Activated CD4-positive, alpha-beta T cell treated with anti-CD3 and anti-CD28 coated beads for 1 hour (primary cell): ENCODE results near the gene DERA.
"Not testable (repeated sequence)": the region's sequence is repeated elsewhere in the genome, so short reads cannot be mapped to it uniquely, and the experiment has no call there.

Source experiments
- DNase-seq: peaks from one replicate; pipeline ENCODE4 v3.0.0-alpha.2; 2020

DERA gene

GRCh38 chr12:15971211-15971610, 60.1 kb downstream of the DERA start:
- no peak for DNase-seq

DNA sequence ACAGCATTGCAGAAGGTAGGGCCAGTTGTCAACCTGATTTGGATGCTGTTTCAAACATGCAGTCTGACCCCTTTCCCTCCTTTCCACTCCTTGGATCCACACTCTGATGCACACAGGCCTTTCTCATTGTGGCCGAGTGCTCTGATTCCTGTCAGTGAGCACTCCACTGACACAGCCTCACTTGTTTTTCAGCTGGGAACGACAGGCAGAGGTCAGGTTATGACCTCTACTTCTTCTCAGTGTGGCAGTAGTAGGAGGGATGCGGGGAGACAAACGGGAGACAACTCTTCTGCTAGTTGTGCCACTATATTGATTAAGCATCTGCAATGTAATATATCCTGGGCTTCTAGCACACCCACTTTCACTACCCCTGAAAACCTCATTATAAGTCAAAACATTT, 61.8 kb downstream of the DERA start:
- DNase-seq = no peak

- no peak for DNase-seq
Observed at GRCh38 chr12:15977999-15978951, 67.1 kb downstream of the DERA start.

DNA sequence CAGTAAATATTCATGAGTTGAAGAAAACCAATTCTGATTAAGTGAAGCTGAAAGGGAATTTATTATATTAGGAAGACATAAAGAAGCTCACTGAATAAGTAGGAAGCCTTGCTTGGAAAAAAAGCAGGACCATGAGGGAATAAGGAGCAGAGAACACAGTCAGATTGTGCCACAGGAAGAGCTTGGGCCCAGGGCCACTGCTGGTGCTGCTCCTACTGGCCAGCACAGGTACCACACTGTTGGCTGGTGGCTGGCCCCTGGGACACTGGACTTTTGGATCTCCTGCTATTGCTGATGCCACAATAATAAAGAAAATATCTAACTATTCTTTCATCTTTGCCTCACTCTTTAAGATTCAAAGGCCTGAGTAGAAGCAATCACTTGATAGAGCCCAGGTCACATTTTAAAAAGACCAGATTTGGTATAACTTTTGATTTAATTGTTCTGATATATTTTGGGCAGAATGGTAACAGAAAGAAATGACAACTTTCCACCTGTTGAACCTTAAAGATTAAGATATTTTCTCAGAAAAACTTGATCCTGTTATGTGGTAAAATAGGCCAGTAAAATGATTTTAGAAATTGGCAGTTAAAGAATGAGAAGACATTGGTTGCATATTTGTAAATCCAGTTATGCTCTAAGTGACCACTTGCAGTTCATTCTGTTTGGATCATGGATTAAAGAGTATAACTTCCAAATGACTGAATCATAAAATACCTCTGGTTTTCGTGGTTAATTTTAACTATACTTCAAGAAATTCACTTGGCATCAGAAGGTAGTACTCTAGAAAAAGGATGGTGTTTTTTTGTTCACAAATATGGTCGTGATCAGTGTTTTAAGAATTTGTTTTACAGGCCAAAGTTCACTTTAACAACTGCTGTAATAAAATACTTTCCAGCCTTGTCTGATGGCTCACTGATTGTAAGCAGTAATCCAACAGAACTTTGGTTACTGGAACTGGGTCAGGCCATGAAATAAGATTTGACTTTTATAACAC, 68.3 kb downstream of the DERA start:
- no peak for DNase-seq

DNA sequence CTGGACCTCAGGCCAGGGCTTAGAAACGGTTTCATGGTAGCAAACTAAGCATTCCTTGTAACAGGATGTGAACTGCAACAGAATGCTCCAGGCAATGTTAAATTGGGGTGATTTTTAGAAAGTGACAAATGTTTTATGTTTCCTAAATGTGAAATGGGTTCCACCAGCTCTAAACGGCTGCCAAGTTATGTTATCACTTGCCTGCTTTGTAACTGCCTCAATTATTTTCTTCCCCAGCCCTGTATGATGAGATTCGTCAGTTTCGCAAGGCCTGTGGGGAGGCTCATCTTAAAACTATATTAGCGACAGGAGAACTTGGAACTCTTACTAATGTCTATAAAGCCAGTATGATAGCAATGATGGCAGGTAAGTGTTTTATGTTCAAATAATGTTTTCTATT, 70.9 kb downstream of the DERA start:
- DNase-seq = no peak

GRCh38 chr12:15982471-15982870, 71.3 kb downstream of the DERA start:
- no peak for DNase-seq

DNA sequence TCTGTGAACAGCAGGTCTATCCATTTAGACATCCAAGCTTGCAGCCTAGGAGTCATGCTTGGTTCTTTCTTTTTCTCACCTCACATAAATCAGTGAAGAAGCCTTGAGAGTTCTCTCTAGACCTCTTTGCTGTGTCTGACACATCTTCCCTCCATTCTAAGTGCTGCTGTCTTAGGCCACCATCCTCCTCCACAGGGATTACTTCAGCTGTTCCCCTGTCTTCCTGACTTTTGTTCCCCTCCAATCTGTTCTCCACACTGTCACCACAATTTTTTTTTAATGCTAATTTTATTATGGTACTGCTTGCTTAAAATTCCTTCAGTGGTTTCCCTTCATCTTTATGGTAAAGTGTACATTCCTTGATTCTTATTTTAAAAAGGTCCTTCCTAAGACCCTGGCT, 71.8 kb downstream of the DERA start:
- no peak for DNase-seq

- no peak for DNase-seq
Observed at GRCh38 chr12:15984097-15984800, 73.1 kb downstream of the DERA start.

DNA sequence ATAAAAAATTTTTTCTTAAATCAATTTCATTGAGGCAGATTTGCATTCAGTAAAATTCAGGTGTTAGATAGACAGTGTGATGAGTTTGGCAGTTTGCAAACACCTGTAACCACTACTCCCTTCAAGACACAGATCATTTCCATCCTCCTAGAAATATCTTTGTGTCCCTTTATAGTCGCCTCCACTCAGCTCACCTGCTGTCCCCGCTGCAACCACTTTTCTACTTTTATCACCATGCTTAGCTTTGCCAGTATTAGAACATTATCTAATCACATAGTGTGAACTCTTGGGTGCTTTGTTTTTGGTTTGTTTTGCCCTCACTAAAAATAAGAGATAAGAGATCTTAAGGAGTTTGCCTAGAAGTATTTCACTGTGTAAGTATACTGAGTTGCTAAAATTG, 73.8 kb downstream of the DERA start:
- no peak for DNase-seq

- DNase-seq = no peak
Observed at GRCh38 chr12:15987696-15988095, 76.6 kb downstream of the DERA start.

DNA sequence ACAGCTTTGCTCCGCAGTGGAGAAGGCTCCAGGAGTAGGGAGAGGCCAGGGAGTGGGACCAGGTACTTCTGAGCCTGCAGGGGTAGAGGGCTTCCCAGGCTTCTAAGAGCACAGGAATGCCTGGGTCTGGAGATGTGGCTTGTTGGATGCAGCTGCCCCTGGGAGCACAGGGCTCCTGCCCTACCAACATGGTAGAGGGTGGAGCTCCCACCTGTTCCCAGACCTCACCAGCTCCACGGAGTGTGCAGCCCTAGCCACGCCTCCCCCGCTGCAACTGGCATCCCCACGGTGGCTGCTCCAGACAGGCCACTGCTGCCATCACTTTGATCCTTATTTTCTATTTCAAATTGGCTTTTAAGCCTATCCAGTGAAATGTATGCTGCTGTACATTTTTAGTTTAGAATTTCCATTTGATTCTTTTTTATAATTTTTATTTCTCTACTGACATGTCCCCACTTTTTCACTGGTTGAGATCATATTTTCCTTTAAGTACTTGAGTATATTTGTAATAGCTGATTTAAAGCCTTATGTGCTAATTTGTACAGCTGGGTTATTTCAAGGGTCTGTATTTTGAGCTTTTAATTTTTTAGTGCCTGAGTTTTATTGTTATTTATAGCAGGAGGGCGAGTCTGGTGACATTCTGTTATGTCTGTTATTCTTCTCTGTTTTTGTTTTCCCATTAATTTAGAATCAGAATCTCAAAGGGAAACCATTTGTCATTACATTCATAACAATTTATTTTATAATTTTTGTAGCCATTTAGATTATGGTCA, 78.0 kb downstream of the DERA start:
- DNase-seq = no peak

DNA sequence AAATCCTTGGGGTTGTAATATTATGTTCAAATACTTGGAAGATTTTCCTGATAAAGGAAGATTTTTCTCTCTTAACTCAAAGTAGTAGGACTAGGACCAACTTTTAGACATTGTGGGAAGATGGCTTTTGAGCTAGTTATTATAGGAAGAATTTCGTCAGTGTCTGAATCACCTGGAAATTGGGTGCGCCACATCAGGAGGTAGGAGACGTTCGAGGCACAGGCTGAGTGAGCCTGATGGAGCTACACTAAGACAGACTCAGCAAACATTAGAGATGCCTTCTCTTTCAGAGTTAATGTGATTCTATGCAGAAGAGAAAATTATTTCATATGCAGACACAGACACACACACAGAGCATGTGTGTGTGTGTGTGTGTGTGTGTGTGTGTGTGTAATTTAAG, 84.7 kb downstream of the DERA start:
- no peak for DNase-seq

- no peak for DNase-seq
Observed at GRCh38 chr12:15996254-15996653, 85.1 kb downstream of the DERA start.

DNA sequence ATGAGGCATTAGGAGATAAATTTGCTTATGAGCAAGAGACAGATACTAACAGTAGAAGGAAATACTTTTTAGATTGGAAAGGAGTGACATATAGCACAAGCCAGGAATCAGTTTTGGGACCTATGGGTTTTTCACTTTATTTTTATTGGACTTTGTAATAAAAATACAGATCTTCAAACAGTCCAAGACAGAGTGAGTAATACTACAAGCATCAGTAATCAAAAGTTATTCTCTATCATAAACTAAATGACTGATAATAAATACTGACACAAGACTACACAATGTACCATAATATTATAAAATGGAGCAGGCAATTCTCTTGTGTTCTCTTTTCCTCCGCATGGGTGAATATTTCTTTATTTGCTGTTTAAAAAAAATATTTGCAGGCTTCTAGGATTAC, 85.8 kb downstream of the DERA start:
- no peak for DNase-seq

DNA sequence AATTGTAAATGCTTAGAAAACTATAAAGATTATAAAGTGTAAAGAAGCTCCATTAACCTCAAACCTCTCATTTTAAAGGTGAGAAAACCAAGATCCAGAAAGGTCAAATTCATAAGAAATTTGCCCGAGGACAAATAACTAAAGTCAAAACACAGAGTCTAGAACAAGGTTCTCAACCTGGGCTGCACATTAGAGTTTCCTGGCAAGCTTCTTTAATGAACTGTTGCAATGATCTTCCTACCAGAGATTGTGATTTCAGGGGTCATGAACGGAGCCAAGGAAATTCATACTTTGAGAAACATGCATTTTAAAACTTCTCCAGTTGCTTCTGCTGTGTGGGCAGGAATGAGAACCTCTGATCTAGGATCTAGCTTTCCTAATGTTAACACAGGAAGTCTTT, 86.8 kb downstream of the DERA start:
- DNase-seq = no peak

- DNase-seq = no peak
Observed at GRCh38 chr12:16002880-16003279, 91.7 kb downstream of the DERA start.

DNA sequence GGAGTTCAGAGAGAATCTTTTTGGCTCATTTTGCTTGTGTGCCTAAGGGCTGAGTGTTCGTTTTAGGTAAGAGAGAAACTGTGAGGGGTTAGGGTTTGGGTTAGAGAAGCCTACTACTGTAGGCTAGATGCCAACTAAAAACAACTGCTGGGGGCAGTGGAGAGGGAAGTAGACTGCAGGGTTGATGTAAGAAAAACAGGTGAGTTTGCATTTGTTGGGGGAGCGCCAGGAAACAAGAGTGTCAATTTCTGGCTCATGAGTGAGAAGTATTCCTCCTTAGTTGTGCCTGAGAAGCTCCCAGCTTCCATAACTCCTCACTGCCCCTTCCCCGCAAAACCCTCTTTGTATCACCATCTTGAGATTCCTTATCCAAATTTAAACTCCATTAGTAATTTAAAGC, 92.3 kb downstream of the DERA start:
- no peak for DNase-seq

- no peak for DNase-seq
Observed at GRCh38 chr12:16006752-16007151, 95.6 kb downstream of the DERA start.

- no peak for DNase-seq
Observed at GRCh38 chr12:16008421-16008824, 97.3 kb downstream of the DERA start.

- no peak for DNase-seq
Observed at GRCh38 chr12:16012117-16012516, 101.0 kb downstream of the DERA start.

DNA sequence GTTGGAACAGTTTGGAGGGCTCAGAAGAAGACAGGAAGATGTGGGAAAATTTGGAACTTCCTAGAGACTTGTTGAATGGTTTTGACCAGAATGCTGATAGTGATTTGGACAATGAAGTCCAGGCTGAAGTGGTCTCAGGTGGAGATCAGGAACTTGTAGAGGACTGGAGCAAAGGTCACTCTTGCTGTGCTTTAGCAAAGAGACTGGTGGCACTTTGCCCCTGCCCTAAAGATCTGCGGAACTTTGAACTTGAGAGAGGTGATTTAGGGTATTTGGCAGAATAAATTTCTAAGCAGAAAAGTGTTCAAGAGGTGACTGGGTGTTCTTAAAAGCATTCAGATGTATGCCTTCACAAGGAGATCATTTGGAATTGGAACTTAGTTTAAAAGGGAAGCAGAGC, 102.6 kb downstream of the DERA start:
- DNase-seq = not testable (repeated sequence)

DNA sequence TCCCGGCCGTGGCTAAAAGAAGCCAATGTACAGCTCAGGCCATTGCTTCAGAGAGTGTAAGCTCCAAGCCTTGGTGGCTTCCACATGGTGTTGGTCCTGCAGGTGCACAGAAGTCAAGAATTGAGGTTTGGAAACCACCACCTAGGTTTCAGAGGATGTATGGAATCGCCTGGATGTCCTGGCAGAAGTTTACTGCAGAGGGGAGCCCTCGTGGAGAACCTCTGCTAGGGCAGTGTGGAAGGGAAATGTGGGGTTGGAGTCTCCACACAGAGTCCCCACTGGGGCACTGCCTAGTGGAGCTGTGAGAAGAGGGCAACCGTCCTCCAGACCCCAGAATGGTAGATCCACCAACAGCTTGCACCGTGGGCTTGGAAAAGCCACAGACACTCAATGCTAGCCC, 103.3 kb downstream of the DERA start:
- DNase-seq = not testable (repeated sequence)
